Measurements from ENCODE around the gene PRPF6. TPM values are rescaled to one million over a fixed set of nuclear protein-coding genes. Genes with fewer than 3 reads are reported as not detected.

Gene PRPF6, protein sequence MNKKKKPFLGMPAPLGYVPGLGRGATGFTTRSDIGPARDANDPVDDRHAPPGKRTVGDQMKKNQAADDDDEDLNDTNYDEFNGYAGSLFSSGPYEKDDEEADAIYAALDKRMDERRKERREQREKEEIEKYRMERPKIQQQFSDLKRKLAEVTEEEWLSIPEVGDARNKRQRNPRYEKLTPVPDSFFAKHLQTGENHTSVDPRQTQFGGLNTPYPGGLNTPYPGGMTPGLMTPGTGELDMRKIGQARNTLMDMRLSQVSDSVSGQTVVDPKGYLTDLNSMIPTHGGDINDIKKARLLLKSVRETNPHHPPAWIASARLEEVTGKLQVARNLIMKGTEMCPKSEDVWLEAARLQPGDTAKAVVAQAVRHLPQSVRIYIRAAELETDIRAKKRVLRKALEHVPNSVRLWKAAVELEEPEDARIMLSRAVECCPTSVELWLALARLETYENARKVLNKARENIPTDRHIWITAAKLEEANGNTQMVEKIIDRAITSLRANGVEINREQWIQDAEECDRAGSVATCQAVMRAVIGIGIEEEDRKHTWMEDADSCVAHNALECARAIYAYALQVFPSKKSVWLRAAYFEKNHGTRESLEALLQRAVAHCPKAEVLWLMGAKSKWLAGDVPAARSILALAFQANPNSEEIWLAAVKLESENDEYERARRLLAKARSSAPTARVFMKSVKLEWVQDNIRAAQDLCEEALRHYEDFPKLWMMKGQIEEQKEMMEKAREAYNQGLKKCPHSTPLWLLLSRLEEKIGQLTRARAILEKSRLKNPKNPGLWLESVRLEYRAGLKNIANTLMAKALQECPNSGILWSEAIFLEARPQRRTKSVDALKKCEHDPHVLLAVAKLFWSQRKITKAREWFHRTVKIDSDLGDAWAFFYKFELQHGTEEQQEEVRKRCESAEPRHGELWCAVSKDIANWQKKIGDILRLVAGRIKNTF
- polyA plus RNA-seq (2013, experiment 1 of 2) = 45.5 TPM
- polyA plus RNA-seq (2013, experiment 2 of 2) = 46.7 TPM

DNA sequence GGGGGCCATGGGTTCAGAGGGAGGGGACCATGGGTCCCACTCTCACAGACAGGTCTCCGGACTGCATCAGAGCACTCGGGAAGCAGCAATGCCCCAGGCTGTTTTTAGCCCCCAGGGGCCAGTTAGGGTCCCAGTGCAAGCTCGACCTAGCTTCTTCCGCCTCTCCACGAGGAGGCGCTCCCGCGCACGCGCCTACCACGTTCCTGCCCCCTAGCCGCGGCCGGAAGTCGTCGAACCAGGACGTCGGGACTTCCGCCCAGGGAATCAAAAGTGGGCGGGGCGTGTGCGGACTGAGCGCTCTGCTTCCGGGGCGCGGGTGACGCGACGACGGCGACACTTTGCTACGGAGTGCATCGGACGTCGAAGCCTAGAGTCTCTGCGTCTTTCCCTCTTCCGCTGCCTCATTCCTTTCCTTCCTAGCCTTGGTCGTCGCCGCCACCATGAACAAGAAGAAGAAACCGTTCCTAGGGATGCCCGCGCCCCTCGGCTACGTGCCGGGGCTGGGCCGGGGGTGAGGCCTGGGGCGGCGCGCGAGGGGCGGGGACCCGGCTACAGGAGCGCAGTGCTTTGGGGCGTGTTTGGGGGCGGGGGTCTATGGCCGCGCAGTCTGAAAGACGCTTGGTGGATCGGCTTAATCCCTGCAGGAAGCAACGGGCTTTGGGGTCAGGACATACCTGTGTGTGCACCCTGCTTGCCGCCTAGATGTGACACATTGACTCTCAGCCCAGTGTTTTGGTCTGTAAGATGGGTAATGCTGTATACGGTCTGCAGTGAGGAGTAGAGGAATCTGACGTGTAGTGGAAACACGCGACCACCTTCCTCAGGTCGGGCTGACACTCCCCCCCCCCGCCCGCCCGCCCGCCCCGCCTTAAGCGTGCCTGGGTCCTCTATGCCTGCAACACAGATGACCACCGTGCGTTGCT is at the start of gene PRPF6:
TSS of gene PRPF6 (plus strand) at position 327 of the 923 bp plus-strand sequence. CDS start at position 441, 114 bp downstream.
- H4K8ac ChIP-seq (ENCODE audit: low read depth, low read length) = peak within 1 kb of the TSS; percentile 6
- H3K79me1 ChIP-seq (ENCODE audit: low read length) = peaks cover 13% of the 10 kb centered on the region
- H4K5ac ChIP-seq (ENCODE audit: low read length) = peak within 1 kb of the TSS; percentile 26
- H3K27me3 ChIP-seq (ENCODE audit: insufficient read depth, low read length, poor library complexity) = no peaks in the 10 kb centered on the region
- peak within 1 kb of the TSS; percentile 79 for H3K4me2 ChIP-seq (ENCODE audit: low read length)
- H3K79me2 ChIP-seq (ENCODE audit: control insufficient read depth, insufficient read depth, low read length) = peaks cover 13% of the 10 kb centered on the region
- peak within 1 kb of the TSS; percentile 86 for H3K56ac ChIP-seq (ENCODE audit: low read length)
- H3K27ac ChIP-seq (ENCODE audit: low read depth, low read length) = peak within 1 kb of the TSS; percentile 55
- H3K23ac ChIP-seq (ENCODE audit: low read length) = peak within 1 kb of the TSS; percentile 80
- WGBS (ENCODE audit: extremely low coverage, insufficient coverage, low lambda C conversion rate) = no CpG with 5 or more reads among the region's 75 CpGs
- H3K4ac ChIP-seq (ENCODE audit: low read depth, low read length) = peak within 1 kb of the TSS; percentile 45
- peak within 1 kb of the TSS; percentile 20 for H2AK5ac ChIP-seq (ENCODE audit: low read length)
- peak within 1 kb of the TSS; percentile 51 for H3K18ac ChIP-seq (ENCODE audit: low read length)
- H2BK15ac ChIP-seq (replicated peaks; ENCODE audit: low read depth) = no peak within 1 kb of the TSS
- peaks cover 2% of the 10 kb centered on the region for H3K36me3 ChIP-seq (ENCODE audit: control insufficient read depth, insufficient read depth, low read length)
- peak within 1 kb of the TSS; percentile 88 for H3K9ac ChIP-seq (ENCODE audit: low read length)
- peak within 1 kb of the TSS; percentile 58 for H3K4me3 ChIP-seq (ENCODE audit: low read length)
- no peak within 1 kb of the TSS for H2BK120ac ChIP-seq (ENCODE audit: low read depth, low read length)
- H3K4me1 ChIP-seq (ENCODE audit: control insufficient read depth, low read depth, low read length) = peaks cover 4% of the 10 kb centered on the region
- DNase-seq = peak; percentile 98
- no peak within 1 kb of the TSS for H2BK5ac ChIP-seq (ENCODE audit: low read length)

DNA sequence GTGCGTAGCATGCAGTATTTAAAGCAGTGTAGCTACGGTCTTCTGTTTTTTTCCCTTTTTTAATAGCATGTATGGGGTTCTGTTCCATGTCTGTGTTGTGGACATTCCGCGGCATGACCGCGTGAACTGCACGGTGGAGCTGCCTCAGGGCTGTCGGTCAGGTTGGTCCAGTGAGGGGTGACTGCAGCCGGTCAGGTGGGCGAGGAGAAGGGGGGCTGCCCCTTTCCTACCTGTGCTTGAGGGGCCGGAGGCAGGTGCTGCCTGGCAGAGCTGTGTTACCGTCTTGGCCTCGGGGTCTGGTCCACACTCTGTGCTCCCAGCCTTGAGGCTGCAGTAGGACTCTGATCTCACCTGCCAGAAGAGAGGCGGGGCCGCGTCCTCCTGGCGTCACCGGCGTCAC is 49.2 kb upstream of the PRPF6 start:
- WGBS (ENCODE audit: extremely low coverage, insufficient coverage, low lambda C conversion rate) = no CpG with 5 or more reads among the region's 19 CpGs

DNA sequence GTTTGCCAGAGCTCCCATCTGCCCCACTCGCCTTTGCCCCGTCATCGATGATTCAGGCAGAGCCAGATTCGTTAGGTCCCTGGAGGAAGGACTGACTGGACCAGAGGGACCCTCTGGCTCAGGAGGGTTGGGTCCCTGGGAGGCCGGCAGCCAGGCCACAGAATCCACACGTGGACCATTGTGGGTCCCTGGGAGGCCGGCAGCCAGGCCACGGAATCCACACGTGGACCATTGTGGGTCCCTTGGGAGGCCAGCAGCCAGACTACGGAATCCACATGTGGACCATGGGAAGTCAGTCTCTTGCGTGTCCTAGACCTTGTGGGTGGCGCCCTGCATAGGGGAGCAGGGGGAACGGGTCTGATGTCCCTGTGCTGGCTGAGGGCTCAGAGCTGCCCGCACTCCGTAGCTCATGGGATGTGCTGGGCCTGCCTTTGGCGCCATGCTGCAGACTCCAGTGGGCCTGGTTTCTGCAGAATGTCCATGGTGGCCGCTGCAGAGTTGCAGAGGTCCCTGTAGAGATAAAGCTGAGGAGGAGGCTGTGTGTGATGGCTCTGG is 48.2 kb upstream of the PRPF6 start:
- no peak overlapping the region for H3K23ac ChIP-seq (ENCODE audit: low read length)
- peaks cover 7% of the 10 kb centered on the region for H3K36me3 ChIP-seq (ENCODE audit: control insufficient read depth, insufficient read depth, low read length)
- H3K4me2 ChIP-seq (ENCODE audit: low read length) = no peak overlapping the region
- no peak overlapping the region for H4K8ac ChIP-seq (ENCODE audit: low read depth, low read length)
- H3K79me2 ChIP-seq (ENCODE audit: control insufficient read depth, insufficient read depth, low read length) = no peaks in the 10 kb centered on the region
- H3K4ac ChIP-seq (ENCODE audit: low read depth, low read length) = no peak overlapping the region
- H2BK15ac ChIP-seq (replicated peaks; ENCODE audit: low read depth) = no peak overlapping the region
- H3K18ac ChIP-seq (ENCODE audit: low read length) = no peak overlapping the region
- H3K27ac ChIP-seq (ENCODE audit: low read depth, low read length) = no peak overlapping the region
- H2BK5ac ChIP-seq (ENCODE audit: low read length) = no peak overlapping the region
- no peak overlapping the region for H3K4me3 ChIP-seq (ENCODE audit: low read length)
- H2AK5ac ChIP-seq (ENCODE audit: low read length) = no peak overlapping the region
- H3K4me1 ChIP-seq (ENCODE audit: control insufficient read depth, low read depth, low read length) = no peaks in the 10 kb centered on the region
- WGBS (ENCODE audit: extremely low coverage, insufficient coverage, low lambda C conversion rate) = no CpG with 5 or more reads among the region's 17 CpGs
- no peaks in the 10 kb centered on the region for H3K27me3 ChIP-seq (ENCODE audit: insufficient read depth, low read length, poor library complexity)
- H3K56ac ChIP-seq (ENCODE audit: low read length) = no peak overlapping the region
- no peak overlapping the region for H4K5ac ChIP-seq (ENCODE audit: low read length)
- no peak overlapping the region for H2BK120ac ChIP-seq (ENCODE audit: low read depth, low read length)
- DNase-seq = peak; percentile 39
- no peak overlapping the region for H3K9ac ChIP-seq (ENCODE audit: low read length)
- H3K79me1 ChIP-seq (ENCODE audit: low read length) = no peaks in the 10 kb centered on the region

More for the DNA sequence above, 49.2 kb upstream of the PRPF6 start:
- Histone ChIP-seq H3K36me3 (ENCODE audit: control insufficient read depth, insufficient read depth, low read length) (peaks cover 7% of the 10 kb centered on the region), H4K8ac (ENCODE audit: low read depth, low read length) (no peak overlapping the region), H3K56ac (ENCODE audit: low read length) (no peak overlapping the region), H3K9ac (ENCODE audit: low read length) (no peak overlapping the region), H2BK5ac (ENCODE audit: low read length) (no peak overlapping the region), H3K18ac (ENCODE audit: low read length) (no peak overlapping the region), H2BK120ac (ENCODE audit: low read depth, low read length) (no peak overlapping the region), H3K23ac (ENCODE audit: low read length) (no peak overlapping the region), H3K4ac (ENCODE audit: low read depth, low read length) (no peak overlapping the region), H3K4me1 (ENCODE audit: control insufficient read depth, low read depth, low read length) (peaks cover 3% of the 10 kb centered on the region), H3K4me3 (ENCODE audit: low read length) (no peak overlapping the region), H3K27me3 (ENCODE audit: insufficient read depth, low read length, poor library complexity) (no peaks in the 10 kb centered on the region), H3K4me2 (ENCODE audit: low read length) (no peak overlapping the region), H2AK5ac (ENCODE audit: low read length) (no peak overlapping the region), H3K27ac (ENCODE audit: low read depth, low read length) (no peak overlapping the region), H3K79me1 (ENCODE audit: low read length) (peaks cover 3% of the 10 kb centered on the region), H4K5ac (ENCODE audit: low read length) (no peak overlapping the region), H2BK15ac (replicated peaks; ENCODE audit: low read depth) (no peak overlapping the region), H3K79me2 (ENCODE audit: control insufficient read depth, insufficient read depth, low read length) (peaks cover 2% of the 10 kb centered on the region)
- DNase-seq = no peak

DNA sequence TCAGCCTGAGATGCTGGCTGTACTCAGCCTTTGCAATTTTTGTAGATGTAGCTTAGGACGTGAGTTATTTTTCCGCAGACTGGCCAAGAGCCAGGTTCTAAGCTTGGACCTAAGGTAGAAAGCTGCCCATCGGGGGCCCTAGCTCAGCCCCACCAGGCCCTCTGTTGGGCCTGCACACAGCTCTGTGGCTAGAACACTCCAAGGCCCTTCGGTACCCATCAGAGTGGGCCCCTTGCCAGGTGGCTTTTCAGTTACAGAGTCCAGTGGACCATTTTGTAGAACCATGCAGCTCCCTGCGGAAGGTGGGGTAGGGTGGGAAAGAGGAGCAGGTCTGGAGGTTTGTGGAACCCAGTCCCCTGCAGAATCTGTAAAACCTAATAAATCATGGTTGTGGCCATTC is 47.3 kb upstream of the PRPF6 start:
- H2BK5ac ChIP-seq (ENCODE audit: low read length) = no peak overlapping the region
- H3K27me3 ChIP-seq (ENCODE audit: insufficient read depth, low read length, poor library complexity) = no peaks in the 10 kb centered on the region
- peaks cover 4% of the 10 kb centered on the region for H3K36me3 ChIP-seq (ENCODE audit: control insufficient read depth, insufficient read depth, low read length)
- H3K79me1 ChIP-seq (ENCODE audit: low read length) = no peaks in the 10 kb centered on the region
- H4K8ac ChIP-seq (ENCODE audit: low read depth, low read length) = no peak overlapping the region
- no peak overlapping the region for H3K18ac ChIP-seq (ENCODE audit: low read length)
- no peak overlapping the region for H3K4me3 ChIP-seq (ENCODE audit: low read length)
- no peak overlapping the region for H2BK15ac ChIP-seq (replicated peaks; ENCODE audit: low read depth)
- H3K27ac ChIP-seq (ENCODE audit: low read depth, low read length) = no peak overlapping the region
- no peak overlapping the region for H3K56ac ChIP-seq (ENCODE audit: low read length)
- no peak overlapping the region for H2BK120ac ChIP-seq (ENCODE audit: low read depth, low read length)
- no peaks in the 10 kb centered on the region for H3K79me2 ChIP-seq (ENCODE audit: control insufficient read depth, insufficient read depth, low read length)
- no peaks in the 10 kb centered on the region for H3K4me1 ChIP-seq (ENCODE audit: control insufficient read depth, low read depth, low read length)
- no peak overlapping the region for H3K23ac ChIP-seq (ENCODE audit: low read length)
- no peak overlapping the region for H3K4ac ChIP-seq (ENCODE audit: low read depth, low read length)
- no peak overlapping the region for H2AK5ac ChIP-seq (ENCODE audit: low read length)
- no peak overlapping the region for H3K9ac ChIP-seq (ENCODE audit: low read length)
- H4K5ac ChIP-seq (ENCODE audit: low read length) = no peak overlapping the region
- no peak for DNase-seq
- H3K4me2 ChIP-seq (ENCODE audit: low read length) = no peak overlapping the region
- WGBS (ENCODE audit: extremely low coverage, insufficient coverage, low lambda C conversion rate) = no CpG with 5 or more reads among the region's 5 CpGs

All from mesendoderm (in vitro differentiated cells).